ENCODE results near the gene ECEL1.

ECEL1 gene

DNA sequence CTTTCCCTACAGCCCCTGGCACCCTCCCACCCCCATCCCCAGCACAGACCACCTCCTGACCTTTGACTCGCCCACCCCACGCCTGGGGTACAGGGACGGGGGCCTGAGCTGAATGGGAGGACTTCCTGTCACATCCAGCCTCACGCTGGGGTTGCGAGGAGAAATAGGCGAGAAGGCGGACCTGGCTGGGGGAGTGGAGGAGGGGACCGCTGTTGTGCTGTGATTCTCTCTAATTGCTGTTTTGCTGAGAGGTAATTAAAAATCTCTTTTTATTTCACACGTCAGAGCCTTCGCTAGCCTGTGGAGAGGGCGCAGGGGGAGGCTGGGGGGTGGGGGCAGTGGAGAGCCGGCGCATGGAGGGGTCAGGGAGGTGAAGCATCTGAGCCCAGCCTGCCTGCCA is 9.7 kb upstream of the ECEL1 start:
- DNase-seq (ENCODE audit: low read depth), result no peak

DNA sequence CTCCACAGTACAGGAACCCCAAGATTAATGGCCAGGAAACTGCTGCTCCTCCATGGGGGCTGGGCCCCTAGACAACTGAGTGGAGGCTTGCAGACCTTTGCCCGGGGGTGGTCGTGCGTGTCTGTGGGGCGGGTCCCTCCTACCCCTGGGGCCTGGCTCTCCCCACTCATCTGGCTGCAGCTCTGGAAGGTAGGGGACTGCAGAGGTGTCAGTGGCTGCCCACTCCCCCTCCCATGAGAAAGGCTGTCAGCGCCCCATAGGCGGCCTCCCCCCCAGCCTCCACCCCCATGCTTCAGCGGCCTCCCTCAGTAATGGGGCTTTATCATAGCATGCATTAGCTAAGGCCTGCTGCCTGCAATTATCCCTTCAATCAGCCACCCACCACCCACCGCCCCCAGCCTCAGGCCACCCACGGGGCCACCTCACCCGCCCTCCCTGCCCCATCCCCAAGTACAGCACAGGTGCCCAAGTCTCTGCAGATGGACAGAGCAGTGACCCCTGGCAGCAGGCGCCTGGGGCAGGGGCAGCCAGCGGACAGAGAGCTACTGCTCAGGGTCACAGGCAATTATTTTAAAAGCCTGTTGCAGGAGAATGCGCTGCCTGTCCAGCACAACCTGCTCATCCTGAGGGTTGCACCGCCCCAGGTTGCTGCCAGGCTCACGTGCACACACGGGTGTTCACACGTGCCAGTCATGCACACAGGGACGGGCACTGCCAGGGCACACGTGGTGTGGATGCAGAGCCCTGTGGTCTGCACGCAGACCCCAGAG is 9.1 kb upstream of the ECEL1 start:
- no peak for DNase-seq (ENCODE audit: low read depth)

DNA sequence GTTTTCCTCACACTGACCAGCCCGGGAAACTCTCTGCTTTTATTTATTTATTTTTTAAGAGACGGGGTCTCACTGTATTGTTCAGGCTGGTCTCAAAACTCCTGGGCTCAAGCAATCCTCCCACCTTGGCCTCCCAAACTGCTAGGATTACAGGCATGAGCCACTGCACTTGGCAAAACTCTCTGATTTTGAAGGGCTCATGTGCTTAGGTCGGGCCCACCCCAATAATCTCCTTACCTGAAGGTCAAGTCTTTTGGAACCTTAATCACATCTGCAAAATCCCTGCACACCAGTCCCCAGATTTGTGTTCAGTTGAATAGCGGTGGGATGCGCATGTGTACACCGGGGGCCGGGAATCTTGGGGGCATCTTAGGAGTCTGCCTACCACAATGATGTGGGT is 7.7 kb upstream of the ECEL1 start:
- no peak for DNase-seq (ENCODE audit: low read depth)

DNA sequence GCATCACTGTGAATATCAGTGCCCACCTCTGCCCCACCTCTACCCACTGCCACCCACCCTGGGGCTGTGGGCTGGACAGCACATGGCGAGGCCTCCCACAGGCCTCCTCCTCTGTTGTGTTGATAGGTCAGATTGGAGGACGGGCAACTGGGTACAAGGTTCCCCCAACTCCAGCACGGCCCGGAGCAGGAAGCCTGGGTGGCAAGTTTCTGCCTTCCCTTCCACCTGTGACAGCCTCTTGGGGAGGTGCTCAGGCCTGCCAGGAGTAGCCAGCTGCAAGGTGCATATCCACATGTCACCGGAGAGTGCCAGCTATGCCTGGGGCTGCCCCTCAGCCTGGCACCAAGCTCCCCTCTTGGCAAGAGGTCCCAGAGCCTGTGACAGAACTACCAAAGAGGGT is 6.9 kb upstream of the ECEL1 start:
- no peak for DNase-seq (ENCODE audit: low read depth)

DNA sequence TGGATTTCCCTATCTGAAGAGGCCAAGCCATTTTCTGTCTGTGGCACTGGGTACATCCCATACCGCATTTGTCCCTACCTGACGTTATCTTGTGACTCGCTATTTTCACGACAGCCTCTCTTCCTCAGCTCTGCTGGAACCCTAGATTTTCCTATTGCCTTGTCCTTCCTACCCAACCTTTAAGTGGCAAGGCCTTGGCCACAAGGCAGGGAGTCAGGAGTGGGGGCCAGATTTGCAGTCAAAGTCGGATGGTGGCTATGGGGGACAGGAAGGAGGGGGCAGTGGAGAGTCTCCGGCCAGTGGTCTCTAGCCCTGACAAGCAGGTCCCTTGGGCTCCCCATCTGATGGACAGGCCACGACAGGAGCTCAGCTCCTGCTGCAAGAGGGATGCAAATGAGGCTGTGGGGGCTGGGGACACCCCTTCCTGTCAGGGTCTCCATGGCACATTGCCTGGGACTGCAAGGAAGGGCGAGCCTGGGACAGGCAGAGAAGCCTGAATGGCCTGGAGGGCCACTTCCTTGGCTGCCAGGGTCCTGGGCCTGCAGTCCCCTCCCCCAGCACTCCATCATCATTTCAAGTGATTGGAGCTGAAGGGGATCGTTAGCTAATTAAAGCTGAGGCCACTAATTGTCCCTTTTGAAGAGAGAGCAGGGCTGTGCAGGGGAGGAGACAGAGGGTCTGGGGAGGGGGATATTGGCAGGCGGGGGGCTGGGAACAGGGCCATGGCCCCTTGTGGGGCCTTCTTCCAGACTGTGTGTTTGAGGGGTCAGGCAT is 6.3 kb upstream of the ECEL1 start:
- no peak for DNase-seq (ENCODE audit: low read depth)

DNA sequence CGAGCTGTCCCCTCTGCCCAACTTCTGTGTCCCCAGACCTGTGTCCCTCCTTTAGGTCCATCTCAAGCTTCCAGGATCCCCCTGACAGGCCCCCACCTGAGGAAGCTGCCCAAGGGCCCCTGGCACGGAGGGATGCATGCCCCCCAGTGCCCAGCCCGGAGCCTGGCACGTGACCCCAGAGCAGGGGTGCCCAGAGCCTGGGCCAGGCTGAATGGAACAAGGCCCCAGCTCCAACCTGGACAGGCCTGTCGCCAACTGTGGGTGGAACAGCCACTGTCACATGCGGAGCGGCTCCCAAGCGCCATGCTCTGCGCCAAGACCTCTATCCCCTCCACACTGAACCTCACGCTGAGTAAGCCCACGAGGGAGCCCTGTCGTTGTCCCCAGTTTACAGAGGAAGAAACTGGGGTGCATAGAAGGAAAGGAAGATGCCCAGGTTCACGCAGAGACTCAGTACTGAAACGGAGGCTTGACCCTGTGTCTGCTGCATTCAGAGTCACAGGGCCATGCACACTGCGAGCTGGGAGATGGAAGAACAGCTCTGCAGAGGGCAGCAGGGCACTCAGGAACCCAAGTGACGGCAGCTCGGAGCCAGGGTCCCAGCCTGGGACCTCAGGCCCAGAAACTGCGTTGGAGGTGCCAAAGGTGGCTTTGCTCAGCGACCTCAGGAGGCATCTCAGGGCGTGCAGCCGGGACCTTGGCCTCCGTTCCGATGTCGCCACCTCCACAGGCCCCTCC is 5.5 kb upstream of the ECEL1 start:
- no peak for DNase-seq (ENCODE audit: low read depth)

DNA sequence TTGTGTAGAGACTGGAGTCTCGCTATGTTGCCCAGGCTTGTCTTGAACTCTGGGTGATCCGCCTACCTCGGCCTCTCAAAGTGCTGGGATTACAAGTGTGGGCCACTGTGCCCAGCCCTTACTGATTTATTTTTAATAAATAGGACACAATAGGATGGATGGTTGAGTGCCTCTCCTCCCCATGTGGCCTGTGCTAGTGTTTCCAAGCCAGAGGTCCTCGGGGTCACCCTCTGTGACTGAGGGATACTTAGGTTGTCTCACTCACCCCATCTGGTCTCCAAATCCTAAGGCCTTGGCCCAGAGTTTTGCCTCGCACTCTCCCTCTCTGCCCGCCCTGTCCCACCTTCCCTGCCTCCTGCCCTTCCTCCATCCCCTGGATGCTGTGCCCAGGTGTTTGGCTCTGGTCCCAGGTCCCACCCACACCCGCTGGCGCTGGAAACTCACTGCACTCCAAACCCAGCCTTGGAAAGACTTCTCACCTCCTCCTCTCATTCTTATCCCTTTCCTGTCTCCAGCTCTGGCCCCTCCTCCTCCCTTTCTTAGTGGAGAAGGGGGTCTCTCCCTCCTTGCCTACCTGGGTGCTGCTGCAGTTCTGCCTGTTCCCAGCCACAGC is 4.7 kb upstream of the ECEL1 start:
- DNase-seq (ENCODE audit: low read depth), result no peak

DNA sequence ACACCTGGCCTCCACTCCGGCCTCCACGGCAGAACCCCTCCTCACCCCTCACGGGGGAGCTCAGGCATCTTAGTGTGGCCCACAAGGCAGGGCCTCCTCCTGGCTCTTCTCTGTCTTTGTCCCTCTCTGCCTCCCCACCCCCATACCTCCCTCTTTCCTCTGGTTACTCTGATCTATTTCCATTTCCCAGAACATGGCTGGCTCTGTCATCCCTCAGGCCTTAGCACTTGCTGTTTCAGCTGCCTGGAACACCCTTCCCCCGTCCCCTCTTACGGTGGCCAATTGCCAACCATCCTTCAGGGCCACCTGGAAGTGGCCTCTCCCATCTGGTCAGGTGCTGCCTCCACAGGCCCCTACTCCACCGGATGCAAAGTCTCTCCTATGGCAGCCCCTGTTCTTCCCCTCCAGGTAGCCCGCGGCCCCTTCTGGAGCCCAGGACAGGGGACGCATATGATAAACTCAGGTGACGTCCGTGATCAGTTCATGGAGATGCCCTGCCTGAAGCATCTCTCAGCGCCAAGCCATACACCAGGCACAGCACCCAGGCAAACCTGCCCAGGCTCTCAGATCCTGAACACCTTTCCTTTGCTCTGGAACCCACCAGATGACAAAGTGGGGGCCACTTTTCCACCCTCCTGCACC is 3.6 kb upstream of the ECEL1 start:
- no peak for DNase-seq (ENCODE audit: low read depth)

DNA sequence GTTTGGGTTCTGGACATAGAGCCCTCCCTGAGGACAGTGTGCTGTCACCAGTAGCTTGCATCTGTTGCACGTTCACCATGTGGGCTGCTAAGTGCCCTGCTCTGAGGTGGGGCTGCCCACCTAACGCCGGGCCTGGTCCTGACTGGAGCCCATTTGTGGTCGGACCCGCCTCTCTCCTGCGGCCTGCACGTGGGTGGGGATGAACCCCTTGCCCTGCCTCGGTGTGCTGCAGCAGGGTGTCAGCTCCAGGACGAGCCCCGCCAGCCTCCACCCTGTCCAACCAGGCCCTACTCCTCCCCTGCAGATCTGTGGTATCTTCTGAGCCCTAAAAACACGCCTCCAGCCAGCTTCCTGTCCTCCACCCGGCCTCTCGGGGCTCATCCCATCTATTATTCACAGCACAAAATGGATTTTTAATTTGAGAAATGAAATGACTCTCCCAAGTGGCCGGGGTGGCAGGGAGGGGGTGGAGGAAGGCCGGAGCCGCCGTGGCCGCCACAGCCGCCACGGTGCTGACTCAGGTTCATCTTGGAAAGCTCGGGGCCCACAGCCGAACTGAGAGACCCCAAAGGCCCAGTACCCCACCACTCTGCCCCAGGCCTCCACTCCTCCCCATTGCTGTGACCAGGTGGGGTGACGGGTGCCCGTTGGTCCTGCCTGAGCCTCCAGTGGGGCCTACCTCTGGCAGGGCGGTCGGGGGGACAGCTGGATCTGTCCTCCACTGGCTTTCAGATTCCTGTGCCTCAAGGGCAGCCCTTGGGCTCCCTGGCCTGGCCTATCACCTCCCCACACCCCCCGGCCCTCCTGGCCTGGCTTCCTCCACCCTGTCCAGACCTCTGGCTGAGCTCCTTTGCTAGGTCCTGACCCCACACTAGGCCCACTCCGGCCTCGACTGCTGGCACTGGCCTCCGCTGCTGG is 2.8 kb upstream of the ECEL1 start:
- DNase-seq (ENCODE audit: low read depth), result no peak

DNA sequence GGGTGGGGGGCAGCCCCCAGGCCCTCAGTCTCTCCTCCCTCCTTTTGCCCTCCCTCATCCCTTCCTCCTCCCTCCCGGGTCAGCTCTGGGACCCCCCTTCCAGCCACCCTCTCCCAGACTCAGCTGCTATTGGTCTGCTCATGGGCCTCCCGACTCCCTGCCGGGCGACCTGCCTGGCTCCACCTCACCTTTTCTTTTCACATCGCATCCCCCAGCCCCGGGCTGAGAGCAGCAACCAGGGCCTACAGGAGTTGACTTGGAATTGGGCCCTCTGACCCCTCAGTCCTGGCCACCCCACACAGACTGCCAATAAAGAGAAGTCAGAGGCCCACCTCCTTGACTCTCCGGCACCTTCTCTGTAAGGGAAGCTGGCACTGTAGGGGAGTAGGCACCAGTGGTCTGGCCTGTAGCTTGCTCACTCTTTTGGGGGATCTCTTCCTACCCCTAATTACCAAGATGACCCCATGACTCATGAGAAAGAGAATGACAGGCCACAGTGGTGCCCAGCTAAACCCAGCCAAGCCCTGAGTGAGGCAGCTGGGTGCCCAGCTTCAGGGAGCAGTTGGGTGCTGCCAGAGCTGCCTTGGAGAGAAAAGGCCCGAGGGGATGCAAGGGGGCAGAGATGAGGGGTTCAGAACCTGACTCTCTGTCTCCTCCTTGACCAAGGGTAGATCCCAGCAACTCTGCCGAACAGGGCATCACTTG is 2.0 kb upstream of the ECEL1 start:
- DNase-seq (ENCODE audit: low read depth), result no peak

DNA sequence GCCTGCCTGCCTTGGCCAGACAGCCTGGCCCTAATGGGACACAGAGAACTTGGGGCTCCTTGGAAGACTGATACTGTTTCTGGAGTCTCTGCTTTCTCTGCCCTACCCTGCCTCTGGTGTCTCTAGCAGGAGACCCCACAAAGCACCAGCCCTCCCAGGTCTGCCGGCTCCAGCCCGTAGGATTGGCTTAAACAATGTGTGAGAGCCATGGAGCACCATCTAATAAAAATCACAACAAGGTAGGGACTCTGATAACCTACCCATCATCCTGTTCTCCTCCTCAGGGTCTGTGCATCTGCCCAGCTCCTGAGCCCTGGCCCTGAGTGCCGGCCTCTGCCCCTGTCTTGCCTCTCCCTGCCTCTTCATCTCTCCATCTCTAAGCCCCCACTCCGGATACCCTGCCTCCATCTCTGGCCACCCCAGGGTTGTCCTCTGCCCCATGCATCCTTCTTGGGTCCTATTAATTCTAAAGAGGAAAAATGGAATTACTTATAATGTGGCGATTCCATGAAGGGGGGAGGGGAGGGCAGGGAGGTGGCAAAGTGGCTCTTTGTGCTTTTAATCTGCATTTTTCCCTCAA is 1.2 kb upstream of the ECEL1 start:
- DNase-seq (ENCODE audit: low read depth), result no peak

DNA sequence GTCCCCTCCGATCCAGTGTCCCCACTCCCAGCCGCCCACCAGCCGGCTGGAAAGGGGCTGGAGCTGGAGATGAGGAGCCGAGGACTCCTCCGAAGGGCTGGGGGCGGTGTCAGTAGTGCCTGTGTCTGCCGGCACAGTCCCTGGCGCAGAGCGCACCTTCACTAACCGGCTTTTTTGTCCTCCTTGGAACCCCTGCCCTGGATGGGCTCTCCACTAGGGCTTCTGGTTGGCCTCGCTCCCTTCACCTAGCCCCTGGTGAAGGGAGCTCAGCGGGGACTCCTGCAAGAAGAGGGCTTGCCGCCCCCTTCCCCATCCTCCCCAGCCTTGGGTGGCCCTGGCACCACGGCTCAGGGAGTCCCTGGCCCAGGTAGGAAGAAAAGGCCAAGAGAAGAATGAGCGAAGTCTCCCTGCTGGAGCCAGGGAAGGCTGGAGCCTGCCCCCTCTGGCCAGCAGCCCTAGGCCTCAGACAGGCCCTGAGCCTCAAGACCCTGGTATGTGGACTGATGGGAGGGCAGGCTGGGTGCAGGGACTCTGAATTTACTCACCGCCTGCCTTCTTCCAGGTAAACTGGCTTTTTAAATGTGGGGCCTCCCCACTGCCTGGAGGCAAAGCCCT is 570 bp upstream of the ECEL1 start:
- no peak for DNase-seq (ENCODE audit: low read depth)

DNA sequence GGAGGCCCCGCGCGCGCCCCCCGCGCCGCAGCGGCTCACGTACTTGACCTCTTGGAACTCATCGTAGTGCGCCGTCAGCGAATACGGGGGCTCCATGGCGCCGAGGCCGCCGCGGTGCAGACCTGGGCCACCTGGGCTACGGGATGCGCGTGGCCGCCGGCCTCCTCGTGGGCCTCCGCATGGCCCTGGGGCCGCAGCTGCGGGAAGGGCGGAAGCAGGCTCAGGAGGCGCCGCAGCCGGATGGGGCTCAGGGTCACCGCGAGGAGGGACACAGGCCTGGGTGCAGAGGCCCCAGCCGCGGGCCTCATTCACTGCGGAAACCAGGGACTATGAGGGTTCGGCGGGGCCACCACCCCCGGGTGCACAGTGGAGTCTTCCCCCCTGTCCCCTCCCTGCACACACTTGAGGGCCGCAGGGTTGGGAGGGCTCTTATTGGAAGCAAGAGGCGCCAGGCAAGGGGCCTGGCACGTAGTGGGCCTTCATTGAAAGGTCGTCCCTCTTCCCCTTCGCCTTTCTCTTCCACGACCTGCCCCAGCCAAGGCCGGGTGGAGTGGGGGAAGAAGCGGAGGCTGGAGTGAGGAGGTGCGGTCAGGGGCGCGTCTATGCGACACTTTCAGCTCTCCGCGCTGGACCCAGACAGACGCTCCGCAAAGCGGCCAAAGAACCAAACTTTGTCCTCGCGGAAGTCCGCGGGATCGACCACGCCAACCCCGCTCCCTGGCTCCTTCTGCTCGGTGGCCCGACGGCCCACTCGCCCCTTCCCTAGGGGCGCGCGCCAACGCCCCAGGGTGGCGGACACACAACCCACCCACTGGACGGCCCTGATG is 863 bp downstream of the ECEL1 start:
- no peak for DNase-seq (ENCODE audit: low read depth)

DNA sequence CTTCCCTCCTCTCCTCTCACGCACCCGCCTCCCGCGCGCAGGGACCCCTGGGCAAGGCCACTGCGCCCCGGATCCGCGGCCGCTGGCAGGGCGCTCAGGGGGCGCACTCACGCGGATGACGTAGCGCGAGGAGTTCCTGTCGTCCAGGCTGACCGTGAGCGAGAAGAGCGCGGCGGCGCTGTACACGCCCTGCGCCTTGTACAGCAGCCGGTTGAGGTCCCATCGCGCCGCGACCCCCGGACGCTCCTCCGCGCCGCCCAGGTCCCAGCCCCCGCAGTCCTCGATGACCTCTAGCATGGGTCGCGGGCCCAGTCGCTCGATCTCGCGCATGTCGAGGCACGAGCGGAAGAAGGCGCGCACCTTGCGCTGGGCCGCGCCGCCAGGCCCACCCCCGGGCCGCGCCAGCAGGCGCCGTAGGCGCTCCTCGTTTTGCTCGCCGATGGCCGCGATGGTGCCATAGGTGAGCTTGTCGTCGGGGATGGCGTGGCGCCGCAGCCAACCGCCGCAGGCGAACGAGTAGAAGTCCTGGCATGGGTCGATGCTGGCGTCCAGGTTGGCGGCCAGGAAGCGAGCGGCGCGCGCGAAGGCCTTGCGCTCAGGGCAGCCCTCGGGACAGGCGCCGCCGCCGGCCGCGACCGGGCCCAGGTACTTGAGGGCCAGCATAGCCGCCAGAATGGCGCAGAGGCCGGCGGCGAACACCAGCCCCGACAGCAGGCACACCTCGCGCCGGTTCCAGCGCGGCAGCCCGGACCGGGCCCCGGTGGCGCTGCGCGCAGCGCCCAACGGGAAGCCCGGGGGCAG is 1.7 kb downstream of the ECEL1 start:
- DNase-seq (ENCODE audit: low read depth), result no peak

DNA sequence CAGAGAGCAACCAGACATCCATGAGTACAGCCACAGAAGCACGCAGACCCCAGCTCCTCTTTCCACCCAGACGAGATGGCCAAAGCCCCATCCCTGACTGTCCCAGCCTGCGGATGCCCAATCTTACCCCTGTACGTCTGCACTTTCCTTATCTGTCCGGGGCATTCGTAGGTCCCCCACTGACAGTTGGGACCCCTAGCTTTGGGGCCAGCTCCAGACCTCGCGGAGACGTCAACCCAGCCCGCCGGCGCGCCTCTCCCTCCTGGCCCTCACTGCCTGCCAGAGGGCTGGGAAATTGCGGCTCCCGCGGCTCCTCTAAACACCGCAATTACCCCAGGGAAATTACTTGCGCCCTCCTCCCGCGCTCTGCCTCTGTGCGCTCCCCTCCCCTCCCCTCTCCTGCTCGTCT is 2.3 kb downstream of the ECEL1 start:
- no peak for DNase-seq (ENCODE audit: low read depth)

DNA sequence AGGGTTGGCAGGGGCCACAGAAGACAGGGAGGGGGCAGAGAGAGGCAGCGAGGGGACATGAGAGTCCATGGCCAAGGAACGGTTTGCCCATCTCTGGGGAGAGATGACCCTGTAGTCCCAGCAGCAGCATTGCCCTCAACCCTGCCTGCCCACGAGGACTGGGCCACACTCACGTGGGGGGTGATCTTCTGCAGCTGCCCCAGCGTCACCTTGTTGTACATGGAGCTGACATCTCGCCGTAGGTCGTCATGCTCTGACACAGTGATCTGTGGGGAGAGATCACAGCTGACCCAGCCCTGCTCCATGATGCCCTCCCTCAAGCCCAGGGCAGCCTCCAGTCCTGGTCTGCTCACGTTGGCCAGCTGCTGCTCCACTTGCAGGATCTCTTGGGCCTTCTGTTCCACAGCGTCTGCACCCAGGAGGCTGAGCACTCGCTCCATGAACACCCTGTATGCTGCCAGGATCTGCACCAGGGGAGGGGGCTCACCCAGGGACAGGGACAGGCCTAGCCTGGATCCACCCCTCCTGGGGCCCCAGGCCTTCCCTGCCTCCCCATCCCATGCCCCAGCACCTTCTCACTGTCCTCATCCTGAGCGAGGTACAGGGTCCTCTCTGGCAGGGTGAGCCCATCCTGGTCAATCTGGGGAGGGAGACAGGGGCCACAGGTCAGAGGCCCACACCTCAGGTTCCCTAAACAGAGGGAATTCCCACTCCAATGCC is 2.8 kb downstream of the ECEL1 start:
- no peak for DNase-seq (ENCODE audit: low read depth)
